GF-D8 (cell line): ENCODE data around the gene NCOA4.
"Not testable (repeated sequence)": the region's sequence is repeated elsewhere in the genome, so short reads cannot be mapped to it uniquely, and the experiment has no call there.

Experiments
- DNase-seq: peaks from one replicate; lab custom pipeline; 2025; lab: John Stamatoyannopoulos, UW

The NCOA4 gene

DNA sequence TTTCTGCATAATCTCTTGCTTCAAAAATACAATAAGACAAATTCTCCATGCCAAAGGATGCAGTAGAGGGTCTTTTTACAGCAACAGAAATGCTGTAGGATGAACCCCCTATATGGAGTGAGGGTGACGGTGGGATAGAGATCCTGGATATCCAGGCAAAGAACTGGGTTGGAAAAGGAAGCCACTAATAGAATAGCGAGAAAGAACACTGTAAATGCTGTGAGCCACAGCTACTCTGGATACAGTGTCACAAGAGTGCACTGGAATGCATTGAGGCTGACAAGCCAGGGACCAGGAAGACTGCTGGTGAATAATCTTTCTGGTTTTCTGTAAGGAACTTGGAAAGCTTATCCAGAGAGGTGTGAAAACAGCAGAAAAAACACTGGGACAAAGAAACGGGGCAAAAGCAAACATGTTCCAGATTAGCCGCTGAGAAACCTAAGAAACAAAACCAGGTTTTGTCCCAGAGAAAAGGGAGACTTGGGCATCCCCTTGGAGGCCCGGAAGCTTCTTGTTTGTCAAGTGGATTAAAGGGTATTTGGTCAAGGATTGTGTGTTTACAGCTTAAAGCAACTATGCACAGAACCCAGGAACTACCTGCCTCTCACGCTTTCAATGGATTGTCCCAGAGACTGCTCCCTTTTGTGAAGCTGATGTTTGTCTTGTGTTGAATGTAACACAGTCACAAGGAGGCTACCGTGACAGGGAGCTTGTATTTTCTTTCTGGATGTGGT, 21.8 kb upstream of the NCOA4 start:
- no peak for DNase-seq

DNA sequence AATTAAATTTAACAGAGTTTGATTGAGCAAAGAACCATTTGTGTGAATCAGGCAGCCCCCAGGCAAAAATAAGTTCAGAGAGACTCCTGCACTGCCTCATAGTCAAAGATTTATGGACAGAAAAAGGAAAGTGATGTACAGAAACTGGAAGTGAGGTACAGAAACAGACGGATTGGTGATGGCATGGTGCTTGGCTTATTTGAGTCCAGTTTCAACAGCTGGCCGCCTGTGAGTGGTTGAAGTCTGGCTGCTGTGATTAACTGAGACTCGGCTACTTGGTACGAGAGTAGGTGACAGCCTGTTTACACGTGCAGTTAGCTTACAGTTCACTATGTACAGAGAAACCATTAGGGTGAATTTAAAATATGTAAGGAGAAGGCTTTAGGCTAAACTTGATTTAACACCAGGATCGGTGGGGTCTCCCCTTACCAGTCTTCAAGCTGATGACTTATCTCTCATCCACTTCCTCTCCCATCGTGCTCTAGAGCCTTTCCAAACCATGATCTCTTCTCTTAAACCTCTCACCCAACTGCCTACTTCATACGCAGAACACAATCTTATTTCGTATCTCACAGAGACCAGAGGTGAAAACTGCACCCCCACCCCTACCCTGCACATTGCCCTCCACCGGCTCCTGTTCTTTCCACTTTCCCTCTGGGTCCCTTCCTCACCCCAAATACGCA, 20.7 kb upstream of the NCOA4 start:
- DNase-seq, result no peak

DNA sequence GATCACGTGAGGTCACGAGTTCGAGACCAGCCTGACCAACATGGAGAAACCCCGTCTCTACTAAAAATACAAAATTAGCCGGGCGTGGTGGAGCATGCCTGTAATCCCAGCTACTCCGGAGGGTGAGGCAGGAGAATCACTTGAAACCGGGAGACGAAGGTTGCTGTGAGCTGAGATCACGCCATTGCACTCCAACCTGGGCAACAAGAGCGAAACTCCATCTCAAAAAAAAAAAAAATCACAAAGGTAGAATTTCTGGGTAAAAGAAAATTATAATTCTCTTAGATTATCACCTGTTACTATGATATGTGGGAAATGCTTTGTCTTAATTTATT, 19.0 kb upstream of the NCOA4 start:
- not testable (repeated sequence) for DNase-seq

DNA sequence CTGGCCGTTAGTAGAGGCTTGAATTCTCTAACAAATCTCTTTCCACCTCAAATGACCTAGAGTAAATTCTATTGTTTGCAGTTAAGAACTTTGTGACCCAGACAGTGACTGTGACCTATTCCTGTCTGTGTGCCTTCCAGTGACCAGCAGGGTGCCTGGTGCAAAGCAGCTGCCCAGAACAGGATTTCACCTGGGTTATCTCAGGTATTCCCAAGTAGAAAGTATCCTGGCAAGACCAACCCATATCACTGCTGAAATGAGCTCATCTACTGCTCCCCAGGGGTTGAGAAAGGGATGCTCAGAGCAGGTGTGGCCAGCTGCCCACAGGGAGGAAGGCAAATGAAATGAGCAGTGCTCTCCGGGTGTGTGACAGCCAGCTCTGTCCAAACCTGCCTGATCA, 17.7 kb upstream of the NCOA4 start:
- DNase-seq, result no peak

- DNase-seq, result no peak
Measured at GRCh38 chr10:46046261-46046660, 15.8 kb upstream of the NCOA4 start, which contains the start of gene MSMB. MSMB (minus strand) TSS chr10:46046269; CDS start chr10:46046237, 32 bp downstream.

DNA sequence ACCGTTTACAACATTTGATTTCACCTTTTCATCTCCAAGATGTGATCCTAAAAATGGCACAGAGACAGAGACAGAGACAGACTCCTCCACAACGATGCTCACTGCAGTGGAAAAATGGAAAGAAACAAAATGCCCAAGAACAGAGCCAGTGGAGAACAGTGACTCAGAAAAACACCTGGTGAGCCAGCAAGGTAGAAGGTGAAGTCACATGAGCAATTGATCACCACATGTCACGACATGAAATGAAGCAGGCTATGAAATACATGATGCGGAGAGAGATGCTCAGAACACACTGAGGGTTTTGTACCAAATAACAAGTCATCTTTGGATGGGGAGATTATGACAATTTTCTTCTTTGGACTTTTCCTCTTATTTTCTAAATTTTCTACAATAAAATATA, 12.1 kb upstream of the NCOA4 start:
- DNase-seq, result no peak

DNA sequence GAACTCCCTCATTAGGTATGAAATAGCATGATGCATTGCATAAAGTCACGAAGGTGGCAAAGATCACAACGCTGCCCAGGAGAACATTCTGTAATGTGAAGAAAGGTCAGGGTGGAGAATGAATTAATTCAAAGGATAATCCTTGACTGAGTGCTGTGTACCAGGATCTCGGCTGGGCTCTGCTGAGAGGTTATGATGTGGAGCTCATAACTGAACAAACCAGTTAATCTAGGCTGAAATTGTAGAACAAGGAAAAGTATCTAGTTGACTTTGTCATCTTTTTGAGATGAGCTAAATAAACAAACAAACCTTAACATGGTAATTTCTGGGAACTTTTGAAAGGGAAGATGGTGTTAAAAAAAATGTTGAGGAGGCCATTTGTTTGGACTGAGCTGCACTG, 9.6 kb upstream of the NCOA4 start:
- no peak for DNase-seq

DNA sequence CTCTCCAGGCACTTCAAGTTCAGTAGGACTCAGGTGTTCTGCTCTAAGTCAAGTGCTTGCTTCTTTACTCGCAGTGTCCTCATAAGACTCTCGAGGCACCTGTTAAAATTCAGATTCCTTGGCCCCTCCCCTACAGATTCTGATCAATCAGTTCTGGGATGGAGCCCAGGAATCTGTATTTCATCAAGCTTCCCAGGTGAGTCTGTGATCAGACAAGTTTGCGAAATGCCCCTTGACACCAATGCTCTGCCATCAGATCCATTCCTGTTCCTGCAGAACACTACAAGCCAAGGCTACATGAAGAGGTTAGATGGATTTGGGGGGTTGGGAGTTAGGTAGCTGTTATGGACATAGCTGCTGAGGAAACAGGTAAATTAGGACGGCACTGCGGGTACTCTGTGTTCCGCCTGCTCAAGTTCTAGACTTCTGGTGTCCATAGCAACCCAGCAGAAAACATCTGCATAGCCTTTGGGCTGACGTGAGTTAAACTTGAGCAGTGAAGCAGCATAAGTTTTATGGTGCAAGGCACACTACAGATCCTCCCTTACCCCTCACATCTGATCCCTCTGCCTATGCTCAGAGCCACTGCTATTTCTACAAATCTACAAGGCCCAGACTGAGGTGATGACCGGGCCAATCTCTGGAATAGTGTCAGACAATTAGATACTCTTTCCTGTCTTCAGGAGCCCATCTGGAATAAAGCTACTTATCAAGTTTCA, 6.8 kb upstream of the NCOA4 start:
- no peak for DNase-seq

DNA sequence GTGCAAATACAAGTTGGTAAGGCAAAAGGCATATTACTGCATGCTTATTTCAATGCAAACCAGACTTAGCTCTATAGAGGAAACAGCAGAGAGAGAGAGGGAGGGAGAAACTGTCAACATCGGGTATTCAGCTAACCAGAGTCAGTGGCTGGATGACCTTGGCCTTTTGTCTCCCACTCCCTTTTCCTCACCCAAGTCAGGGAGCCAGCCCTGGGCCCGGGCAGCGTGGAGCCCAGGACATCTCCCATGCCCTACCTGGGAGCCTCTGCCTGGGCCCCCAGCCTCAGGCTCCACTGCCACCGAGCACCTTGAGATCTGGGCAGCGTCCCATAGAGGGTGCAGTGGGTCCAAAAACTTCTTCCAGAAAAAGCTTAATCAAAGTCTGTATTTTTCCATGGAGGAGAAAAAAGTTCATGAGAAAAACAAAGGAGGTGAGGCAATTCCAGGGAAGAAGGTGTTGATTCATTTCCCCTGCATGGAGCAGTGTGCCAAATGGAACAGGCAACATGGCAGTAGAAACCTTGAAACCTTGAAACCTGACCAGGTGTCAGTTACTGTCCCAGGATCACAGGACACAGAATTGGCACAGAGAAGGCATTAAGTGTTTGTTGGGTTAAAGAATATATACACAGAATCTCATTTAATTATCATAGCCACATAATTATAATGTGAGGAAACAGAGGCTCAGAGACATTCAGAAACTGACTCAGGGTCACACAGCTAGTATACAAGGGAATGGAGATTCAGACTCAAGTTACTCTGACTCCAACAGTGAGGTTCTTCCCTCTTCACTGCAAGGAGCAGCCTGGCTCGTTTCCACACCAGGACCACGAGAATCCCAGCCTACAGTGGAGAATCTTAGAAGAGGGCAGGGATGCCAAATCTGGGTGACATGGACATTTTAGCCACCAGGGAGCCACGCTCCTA, 5.8 kb upstream of the NCOA4 start:
- DNase-seq, result peak; percentile 2

GRCh38 chr10:46033602-46034011, 3.2 kb upstream of the NCOA4 start:
- peak; percentile 3 for DNase-seq

DNA sequence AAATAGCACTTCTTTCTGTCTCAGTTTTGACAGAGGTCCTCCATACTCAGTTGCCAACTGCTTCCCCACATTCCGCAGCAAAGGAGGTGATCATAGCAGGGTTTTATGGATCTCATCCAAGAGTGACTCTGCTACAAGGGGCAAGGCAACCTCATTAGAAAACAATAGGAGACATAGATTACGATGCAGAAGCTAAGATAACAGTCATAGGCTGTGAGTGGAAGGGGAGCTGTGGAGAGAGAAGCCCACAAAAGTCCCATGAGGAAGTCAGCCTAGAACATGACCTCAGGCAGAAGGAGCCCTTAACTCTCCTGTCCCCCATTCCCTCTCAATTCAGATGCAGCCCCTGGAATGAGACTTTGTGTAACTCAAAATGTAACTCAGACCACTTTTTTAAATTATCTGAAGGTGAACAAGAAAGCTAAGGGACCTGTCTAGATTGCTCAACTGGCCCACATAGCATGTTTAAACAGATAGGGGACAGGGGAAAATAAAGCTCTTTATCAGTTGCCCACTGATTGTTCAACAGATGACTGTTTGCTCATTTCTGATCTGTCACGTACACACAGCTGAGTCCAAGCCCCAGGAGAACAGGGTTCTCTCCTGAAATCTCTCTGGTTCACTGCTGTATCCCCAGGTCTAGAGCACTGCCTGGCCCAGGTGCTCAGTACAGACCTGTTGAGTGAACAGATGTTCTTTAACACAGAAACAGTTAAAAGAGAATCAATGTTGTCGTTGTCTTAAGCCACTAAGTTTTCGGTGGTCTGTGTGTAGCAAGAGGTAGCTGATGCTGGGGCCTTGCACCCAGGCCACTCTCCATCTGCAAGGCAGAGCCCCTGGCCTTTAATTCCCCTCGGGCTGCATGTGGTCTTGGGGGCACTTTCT, 1.5 kb upstream of the NCOA4 start:
- DNase-seq, result peak; percentile 22

DNA sequence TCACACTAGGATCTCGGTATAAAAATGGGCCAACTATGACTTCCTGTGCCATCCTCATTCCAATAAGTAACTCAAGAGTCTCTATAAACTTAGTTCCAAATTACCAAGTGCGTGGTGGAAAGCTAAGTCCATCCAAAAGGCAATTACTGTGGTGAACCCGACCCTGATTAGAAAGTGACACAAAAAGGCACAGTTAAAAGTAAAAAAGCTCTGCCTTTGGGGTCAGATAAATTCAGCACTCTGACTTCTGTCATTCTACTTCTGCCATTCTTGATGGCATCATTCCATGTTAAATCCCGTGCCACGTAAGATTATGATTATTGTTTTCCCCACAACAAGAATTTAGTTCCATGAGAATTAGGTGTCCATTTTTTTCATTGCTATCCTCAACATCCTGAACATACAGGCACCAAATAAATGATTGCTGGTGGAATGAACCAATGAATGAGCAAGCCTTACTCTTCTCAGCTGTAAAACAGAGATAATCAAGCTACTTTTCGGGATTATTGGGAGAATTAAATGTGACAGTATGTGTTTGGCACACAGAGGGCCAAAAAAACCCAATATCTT, 877 bp downstream of the NCOA4 start:
- no peak for DNase-seq

DNA sequence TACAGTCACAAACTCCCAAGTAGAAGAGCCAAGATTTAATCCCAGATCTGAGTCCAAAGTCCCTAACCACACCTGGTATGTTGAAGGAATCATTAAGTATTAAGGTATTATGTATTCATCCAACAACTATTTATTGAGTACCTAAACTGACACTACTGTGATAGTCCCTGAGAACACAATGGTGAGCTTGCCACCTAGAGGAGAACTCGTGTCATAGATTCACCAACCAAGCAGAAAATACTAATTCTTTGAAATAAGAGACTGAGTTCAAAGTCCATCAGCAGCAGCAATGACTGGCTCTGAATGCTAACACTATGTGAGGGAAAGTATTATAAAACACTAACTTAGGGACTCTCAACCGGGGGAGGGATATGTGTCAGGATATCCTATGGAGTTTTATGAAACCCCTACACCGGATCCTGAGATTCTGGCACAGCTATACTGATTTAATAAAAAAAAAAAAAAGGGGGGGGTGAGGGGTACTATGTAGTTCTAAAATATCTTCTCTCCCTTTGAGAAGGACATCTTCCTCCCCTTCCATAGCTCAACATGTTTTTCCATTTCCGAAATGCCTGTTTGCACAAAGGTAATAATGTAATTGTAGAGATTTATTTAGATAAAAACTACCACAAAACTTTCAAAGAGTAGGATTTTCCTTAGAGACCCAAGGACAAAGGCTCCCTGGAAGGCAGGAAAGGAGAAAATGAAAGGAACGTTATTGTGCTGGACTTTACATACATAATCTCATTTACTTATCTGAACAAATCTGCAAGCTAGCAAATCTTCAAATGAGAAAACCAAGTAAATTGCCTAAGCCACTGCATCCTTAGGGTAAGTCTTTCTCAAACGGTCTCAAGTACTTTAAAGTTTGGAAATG, 1.6 kb downstream of the NCOA4 start:
- DNase-seq, result peak; percentile 44

DNA sequence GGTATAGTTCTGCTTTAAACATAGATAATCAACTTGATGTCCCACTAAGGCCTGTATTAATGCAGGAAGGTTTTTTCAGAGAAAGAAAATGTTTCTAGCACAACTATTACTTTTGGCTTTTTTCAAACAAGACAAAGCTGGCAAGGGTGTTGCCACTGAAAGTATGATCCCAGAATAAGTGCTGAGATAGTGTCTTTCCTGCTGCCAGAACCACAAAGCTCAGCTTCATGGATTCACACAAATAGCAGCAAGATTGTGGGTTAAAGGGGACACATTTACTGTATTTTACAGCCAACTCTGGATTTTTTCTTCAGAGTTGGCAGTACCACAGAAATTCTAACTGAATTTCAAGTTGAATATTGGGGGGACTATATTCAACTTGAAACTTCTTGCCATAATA, 4.3 kb downstream of the NCOA4 start:
- no peak for DNase-seq

GRCh38 chr10:46025406-46025805, 5.0 kb downstream of the NCOA4 start:
- no peak for DNase-seq

GRCh38 chr10:46024948-46025347, 5.5 kb downstream of the NCOA4 start:
- no peak for DNase-seq

GRCh38 chr10:46022978-46023702, 7.3 kb downstream of the NCOA4 start:
- DNase-seq, result peak; percentile 69

DNA sequence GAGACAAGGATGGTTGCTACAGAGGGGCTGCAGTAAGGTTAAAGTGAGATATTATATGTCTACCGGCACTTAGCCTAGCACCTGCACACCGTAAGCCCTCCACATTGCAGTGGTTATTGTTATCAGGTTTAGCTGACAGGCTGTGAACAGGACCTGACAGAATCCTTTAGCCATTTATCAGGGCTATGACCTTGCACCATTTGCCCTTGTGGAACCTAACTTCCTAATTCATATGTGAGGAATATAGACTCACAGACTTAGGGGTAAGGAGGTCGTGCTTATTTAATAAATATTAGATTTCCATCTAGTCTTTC, 10.1 kb downstream of the NCOA4 start:
- DNase-seq, result no peak
